ENCODE measurements around the gene ARHGAP9.
"Not testable (repeated sequence)": the region's sequence is repeated elsewhere in the genome, so short reads cannot be mapped to it uniquely, and the experiment has no call there.

The ARHGAP9 gene

GRCh38 chr12:57515934-57516541 lies 36.4 kb upstream of the ARHGAP9 start:
- no peak for DNase-seq (ENCODE audit: extremely low read depth, low read depth)
- no peak for TF ChIP-seq CTCF (IDR thresholded peaks at IDR 0.05; ENCODE audit: low read depth, low read length)

- no peak for TF ChIP-seq CTCF (IDR thresholded peaks at IDR 0.05; ENCODE audit: low read depth, low read length)
- no peak for DNase-seq (ENCODE audit: extremely low read depth, low read depth)
Observed at GRCh38 chr12:57515408-57515933, 35.8 kb upstream of the ARHGAP9 start.

- no peak for TF ChIP-seq CTCF (IDR thresholded peaks at IDR 0.05; ENCODE audit: low read depth, low read length)
- DNase-seq (ENCODE audit: extremely low read depth, low read depth): no peak
Observed at GRCh38 chr12:57514720-57515407, 35.2 kb upstream of the ARHGAP9 start.

- not testable (repeated sequence) for DNase-seq (ENCODE audit: extremely low read depth, low read depth)
Observed at GRCh38 chr12:57514246-57514645, 34.6 kb upstream of the ARHGAP9 start.

- not testable (repeated sequence) for DNase-seq (ENCODE audit: extremely low read depth, low read depth)
Observed at GRCh38 chr12:57513677-57514076, 34.0 kb upstream of the ARHGAP9 start.

- no peak for TF ChIP-seq CTCF (IDR thresholded peaks at IDR 0.05; ENCODE audit: low read depth, low read length)
- no peak for DNase-seq (ENCODE audit: extremely low read depth, low read depth)
Observed at GRCh38 chr12:57513266-57513665, 33.6 kb upstream of the ARHGAP9 start.

- no peak for TF ChIP-seq CTCF (IDR thresholded peaks at IDR 0.05; ENCODE audit: low read depth, low read length)
- no peak for DNase-seq (ENCODE audit: extremely low read depth, low read depth)
Observed at GRCh38 chr12:57512665-57513064, 33.0 kb upstream of the ARHGAP9 start.

GRCh38 chr12:57511588-57512325 lies 32.1 kb upstream of the ARHGAP9 start:
- TF ChIP-seq CTCF (IDR thresholded peaks at IDR 0.05; ENCODE audit: low read depth, low read length): no peak
- DNase-seq (ENCODE audit: extremely low read depth, low read depth): no peak

All from AG09319 (cell line).